Limb (tissue), 2 donors: ENCODE data around the gene SYNDIG1.

Experiments
- DNase-seq, 2 donors: peaks; one replicate each; pipeline ENCODE4 v3.0.0-alpha.2; 2016; ENCODE audit errors: extremely low spot score in 2 of 2

Gene SYNDIG1

GRCh38 chr20:24672181-24672880, 202.9 kb downstream of the SYNDIG1 start:
- no peak for DNase-seq

GRCh38 chr20:24672886-24673677, 203.7 kb downstream of the SYNDIG1 start:
- DNase-seq = no peak

- no peak for DNase-seq
These were observed 204.5 kb downstream of the SYNDIG1 start for GRCh38 chr20:24673678-24674570.

- no peak for DNase-seq
These were observed 205.6 kb downstream of the SYNDIG1 start for GRCh38 chr20:24674921-24675605.

- DNase-seq = peak in 1 of 2 donors; percentile 25
These were observed 206.4 kb downstream of the SYNDIG1 start for GRCh38 chr20:24675651-24676352.

GRCh38 chr20:24676353-24676977, 207.0 kb downstream of the SYNDIG1 start:
- DNase-seq = no peak

GRCh38 chr20:24676978-24677370, 207.5 kb downstream of the SYNDIG1 start:
- peak in 1 of 2 donors; percentile 27 for DNase-seq

GRCh38 chr20:24677626-24678315, 208.3 kb downstream of the SYNDIG1 start:
- peak in 1 of 2 donors; percentile 19 for DNase-seq

- DNase-seq = no peak
These were observed 209.1 kb downstream of the SYNDIG1 start for GRCh38 chr20:24678351-24679106.

- DNase-seq = no peak
These were observed 210.1 kb downstream of the SYNDIG1 start for GRCh38 chr20:24679448-24680047.

- peak in 1 of 2 donors; percentile 13 for DNase-seq
These were observed 212.4 kb downstream of the SYNDIG1 start for GRCh38 chr20:24681634-24682495.

GRCh38 chr20:24682496-24682985, 213.1 kb downstream of the SYNDIG1 start:
- no peak for DNase-seq

GRCh38 chr20:24683676-24684075, 214.2 kb downstream of the SYNDIG1 start:
- DNase-seq = no peak

- no peak for DNase-seq
These were observed 215.0 kb downstream of the SYNDIG1 start for GRCh38 chr20:24684421-24684871.

- peak in 1 of 2 donors; percentile 26 for DNase-seq
These were observed 215.7 kb downstream of the SYNDIG1 start for GRCh38 chr20:24684956-24685691.

- DNase-seq = no peak
These were observed 216.3 kb downstream of the SYNDIG1 start for GRCh38 chr20:24685736-24686135.
